ENCODE results near the gene SMARCC1.

Gene SMARCC1

GRCh38 chr3:47688488-47688887, 93.2 kb downstream of the SMARCC1 start:
- DNase-seq (ENCODE audit: low read depth in 1 of 2, low spot score in 1 of 2): no peak
- TF ChIP-seq POLR2AphosphoS5 (IDR thresholded peaks at IDR 0.05; ENCODE audit: low read depth) (no peak), GABPA (IDR thresholded peaks at IDR 0.05; ENCODE audit: low read depth) (no peak), REST (IDR thresholded peaks at IDR 0.05; ENCODE audit: insufficient replicate concordance, low read depth) (no peak), CTCF (IDR thresholded peaks at IDR 0.05; ENCODE audit: insufficient read depth, low read length) (no peak)
- H3K27ac ChIP-seq (replicated peaks): no peak overlapping the region
- no peak overlapping the region for H3K4me3 ChIP-seq (replicated peaks; ENCODE audit: insufficient read depth, low read length)
- H3K27me3 ChIP-seq (ENCODE audit: insufficient read depth, poor library complexity, severe bottlenecking): no peaks in the 10 kb centered on the region

- Histone ChIP-seq H3K4me3 (replicated peaks; ENCODE audit: insufficient read depth, low read length) (no peak overlapping the region), H3K27me3 (ENCODE audit: insufficient read depth, poor library complexity, severe bottlenecking) (no peaks in the 10 kb centered on the region), H3K27ac (replicated peaks) (no peak overlapping the region)
- no peak for DNase-seq (ENCODE audit: low read depth in 1 of 2, low spot score in 1 of 2)
- no peak for TF ChIP-seq GABPA (IDR thresholded peaks at IDR 0.05; ENCODE audit: low read depth)
- TF ChIP-seq SPI1 (IDR thresholded peaks at IDR 0.05; ENCODE audit: borderline replicate concordance, low read depth): no peak
- no peak for TF ChIP-seq REST (IDR thresholded peaks at IDR 0.05; ENCODE audit: insufficient replicate concordance, low read depth)
- TF ChIP-seq CTCF (IDR thresholded peaks at IDR 0.05; ENCODE audit: insufficient read depth, low read length): no peak
- no peak for TF ChIP-seq POLR2AphosphoS5 (IDR thresholded peaks at IDR 0.05; ENCODE audit: low read depth)
These were observed 96.7 kb downstream of the SMARCC1 start for GRCh38 chr3:47685037-47685436.

GRCh38 chr3:47681016-47681415, 100.7 kb downstream of the SMARCC1 start:
- no peak overlapping the region for H3K27ac ChIP-seq (replicated peaks)
- H3K4me3 ChIP-seq (replicated peaks; ENCODE audit: insufficient read depth, low read length): no peak overlapping the region
- no peak for DNase-seq (ENCODE audit: low read depth in 1 of 2, low spot score in 1 of 2)
- TF ChIP-seq POLR2AphosphoS5 (IDR thresholded peaks at IDR 0.05; ENCODE audit: low read depth) (no peak), SPI1 (IDR thresholded peaks at IDR 0.05; ENCODE audit: borderline replicate concordance, low read depth) (no peak), REST (IDR thresholded peaks at IDR 0.05; ENCODE audit: insufficient replicate concordance, low read depth) (no peak), GABPA (IDR thresholded peaks at IDR 0.05; ENCODE audit: low read depth) (no peak), CTCF (IDR thresholded peaks at IDR 0.05; ENCODE audit: insufficient read depth, low read length) (no peak)
- H3K27me3 ChIP-seq (ENCODE audit: insufficient read depth, poor library complexity, severe bottlenecking): no peaks in the 10 kb centered on the region

Data from HL-60 (cell line).